HepG2 (cell line): ENCODE measurements around the gene BET1L. TPM values are rescaled to one million over a fixed set of nuclear protein-coding genes. Genes with fewer than 3 reads are reported as not detected.
"Not testable (repeated sequence)": the region's sequence is repeated elsewhere in the genome, so short reads cannot be mapped to it uniquely, and the experiment has no call there.

Experiments used
- ATAC-seq: fragments of 200-7000 bp; cut with Tn5 transposase; 3 replicates; pipeline ENCODE4 v1.9.1; 2020; ENCODE audit warnings: mild to moderate bottlenecking, moderate library complexity
- BruUV-seq: library from RNA; stranded (reverse); fragments of 400-500 nt; replicated peaks from 2 replicates; lab custom pipeline; 2021; lab: Mats Ljungman, UMichigan
- CTCF ChIA-PET: fragments of 300-600 bp; formaldehyde crosslinking; extraction: SDS; loops from one replicate; lab custom pipeline; 2021; ENCODE audit warnings: low total read pairs, inconsistent platforms, low intra/inter-chr PET ratio; lab: Yijun Ruan, JAX
- POLR2A ChIA-PET: fragments of 350-600 bp; sonication (Branson Sonifier 250); formaldehyde crosslinking; loops from one replicate; lab custom pipeline; 2020; ENCODE audit warnings: antibody characterized with exemption, inconsistent platforms; lab: Yijun Ruan, JAX
- DNase-seq: peaks from one replicate; pipeline ENCODE4 v3.0.0-alpha.2; 2015; ENCODE audit warnings: low spot score
- FAIRE-seq: peaks from 3 replicates; lab custom pipeline; 2011; peaks lifted over from hg19 to GRCh38; lab: Jason Lieb, UNC
- H2AFZ ChIP-seq: one replicate; pipeline ENCODE4 v1.6.1; 2011; ENCODE audit warnings: low read length, inconsistent platforms
- H3K27ac ChIP-seq: fragments of 300-600 bp; 3 replicates; pipeline ENCODE4 v1.8.0; 2011; ENCODE audit warnings: mixed run types, mild to moderate bottlenecking, mixed read lengths, low read length, inconsistent platforms; ENCODE audit not compliant: insufficient read depth; ENCODE audit errors: extremely low read length
- H3K27me3 ChIP-seq, 2 experiments: fragments of 200-600 bp in 1 of 2; 2 replicates in 1 of 2; 3 replicates in 1 of 2; pipeline versions ENCODE4 v1.6.0 to v1.8.0; 2011; ENCODE audit warnings: low read length in 2 of 2, mild to moderate bottlenecking in 2 of 2, moderate library complexity in 2 of 2, inconsistent platforms in 1 of 2; ENCODE audit not compliant: insufficient read depth in 2 of 2, control insufficient read depth in 1 of 2
- H3K36me3 ChIP-seq, 2 experiments: fragments of 200-600 bp in 1 of 2; replicated peaks in 1 of 2; 2 replicates in 1 of 2; 3 replicates in 1 of 2; pipeline versions ENCODE4 v1.5.1 to v1.8.0; 2011; ENCODE audit warnings: low read length in 2 of 2, inconsistent platforms in 1 of 2; ENCODE audit not compliant: insufficient read depth in 2 of 2, control insufficient read depth in 1 of 2
- H3K4me1 ChIP-seq: 2 replicates; pipeline ENCODE4 v1.5.1; 2012; ENCODE audit warnings: low read length, inconsistent platforms; ENCODE audit not compliant: insufficient read depth
- H3K4me2 ChIP-seq: 2 replicates; pipeline ENCODE4 v1.6.0; 2011; ENCODE audit warnings: low read depth, low read length, inconsistent platforms
- H3K4me3 ChIP-seq, 3 experiments: fragments of 200-600 bp in 1 of 3; sonication (generic), shearing (Covaris generic) in 1 of 3; replicated peaks in 1 of 3; 2 replicates each; pipeline ENCODE4 v1.5.1; 2011 to 2016; ENCODE audit warnings: low read length in 3 of 3, inconsistent platforms in 2 of 3, low read depth in 2 of 3, mild to moderate bottlenecking in 2 of 3, control low read depth in 1 of 3, mixed read lengths in 1 of 3; ENCODE audit not compliant: insufficient read depth in 1 of 3
- H3K79me2 ChIP-seq: one replicate; pipeline ENCODE4 v1.6.1; 2011; ENCODE audit warnings: low read length, inconsistent platforms; ENCODE audit not compliant: insufficient read depth
- H3K9ac ChIP-seq: 2 replicates; pipeline ENCODE4 v1.6.0; 2011; ENCODE audit warnings: mild to moderate bottlenecking, low read depth, low read length, inconsistent platforms; ENCODE audit not compliant: insufficient read depth
- H3K9me3 ChIP-seq: 2 replicates; pipeline ENCODE4 v1.5.1; 2012; ENCODE audit warnings: mild to moderate bottlenecking, low read length
- H4K20me1 ChIP-seq: 2 replicates; pipeline ENCODE4 v1.6.0; 2011; ENCODE audit warnings: inconsistent platforms, mild to moderate bottlenecking, low read length, moderate library complexity; ENCODE audit not compliant: insufficient read depth
- ARID2 ChIP-seq: sonication (generic); formaldehyde crosslinking; IDR thresholded peaks from 2 replicates; pipeline ENCODE4 v1.8.1; 2022; ENCODE audit warnings: mild to moderate bottlenecking, missing genetic modification reagents, borderline replicate concordance
- HNRNPL ChIP-seq: fragments of 200-400 bp; formaldehyde crosslinking; IDR thresholded peaks from 2 replicates; pipeline ENCODE4 v1.6.1; 2017; ENCODE audit warnings: mild to moderate bottlenecking, low read depth, low read length
- KAT2B ChIP-seq: fragments of 150-350 bp; IDR thresholded peaks from 2 replicates; pipeline ENCODE4 v1.6.1; 2014; ENCODE audit warnings: low read depth, low read length, borderline replicate concordance
- MYC ChIP-seq: sonication (generic); formaldehyde crosslinking; IDR thresholded peaks from 2 replicates; pipeline ENCODE4 v1.9.0; 2021; ENCODE audit warnings: missing genetic modification reagents, borderline replicate concordance
- PHB2 ChIP-seq: fragments of 450-650 bp; IDR thresholded peaks from 2 replicates; pipeline ENCODE4 v1.6.1; 2018; ENCODE audit not compliant: partially characterized antibody
- ZC3H13 ChIP-seq: sonication (generic); formaldehyde crosslinking; IDR thresholded peaks from 2 replicates; pipeline ENCODE4 v1.8.1; 2023; ENCODE audit warnings: mild to moderate bottlenecking, missing genetic modification reagents, moderate library complexity
- ZNF530 ChIP-seq: sonication (generic); formaldehyde crosslinking; IDR thresholded peaks from 2 replicates; pipeline ENCODE4 v1.5.0; 2020; ENCODE audit warnings: low read depth, mild to moderate bottlenecking, missing genetic modification reagents
- ZNF615 ChIP-seq: sonication (generic); formaldehyde crosslinking; IDR thresholded peaks from 2 replicates; pipeline ENCODE4 v1.5.0; 2020; ENCODE audit warnings: mild to moderate bottlenecking, missing genetic modification reagents, borderline replicate concordance
- ZZZ3 ChIP-seq: sonication (generic); formaldehyde crosslinking; IDR thresholded peaks from 2 replicates; pipeline ENCODE4 v1.4.0; 2020; ENCODE audit warnings: missing genetic modification reagents, mild to moderate bottlenecking, borderline replicate concordance
- WGBS: methylation state at CpG from one replicate; pipeline ENCODE4 v1.1.6; 2017; ENCODE audit warnings: low lambda C conversion rate; 5-methylcytosine and 5-hydroxymethylcytosine counted together
- in situ Hi-C: cut with HindIII; loops from 2 replicates; pipeline ENCODE4 v1.10.0; 2017; ENCODE audit warnings: low pct_unique_long_range_greater_than_20kb; ENCODE audit not compliant: extremely low pct_ligation_motif_present
- intact Hi-C: fragments of 100-400 bp; cut with micrococcal nuclease; formaldehyde crosslinking; loops from one replicate; pipeline ENCODE4 v1.10.0; 2022; ENCODE audit not compliant: unreplicated experiment
- polyA plus RNA-seq, 8 experiments: library from polyadenylated mRNA; depleted of rRNA in 3 of 8; stranded (reverse) in 7 of 8; unstranded in 1 of 8; fragments of >200 nt; fragmentation: Illumina TruSeq in 4 of 8; extraction: Trizol in 4 of 8; gene quantifications; 2 replicates each; pipeline versions ENCODE4 v1.2.1 to v1.2.3, GENCODE V29; 2011 to 2016; ENCODE audit warnings: low read depth in 4 of 8, missing spikeins in 1 of 8, mixed read lengths in 1 of 8; ENCODE audit not compliant: insufficient read depth in 1 of 8
- total RNA-seq, 5 experiments: library from RNA; depleted of rRNA; stranded (reverse); fragments of >200 nt; fragmentation: Illumina TruSeq; extraction: Trizol; gene quantifications; 2 replicates each; pipeline ENCODE4 v1.2.3, GENCODE V29; 2016; ENCODE audit warnings: low read depth in 1 of 5

BET1L gene
- total and polyA plus RNA-seq, 2 of the 13 experiments (the other 11 are each of a cell fraction or from before 2014, with no cell fraction given) = 26.2 to 59.6 TPM

- in situ Hi-C loops (no loop called here), intact Hi-C loops (no loop called here)
- Histone ChIP-seq H3K4me2 (no peak overlapping the region), H3K27me3 (peaks cover 0 to 1% of the 10 kb centered on the region in 2 experiments; a peak in 1 of 5 replicates), H3K9me3 (no peaks in the 10 kb centered on the region), H3K4me1 (0 out of 2 replicates have a peak, but pooled peaks cover 5% of the 10 kb centered on the region), H3K27ac (no peak overlapping the region), H3K4me3 (no peak overlapping the region), H3K79me2 (no peaks in the 10 kb centered on the region), H4K20me1 (no peaks in the 10 kb centered on the region), H3K36me3 (no peaks in the 10 kb centered on the region), H3K9ac (no peak overlapping the region), H2AFZ (no peak overlapping the region)
- WGBS = 0% methylated on average over 3 of the region's 23 CpGs
- TF ChIP-seq PHB2 (no peak), ARID2 (CRISPR knock-in tag) (no peak), MYC (no peak), ZC3H13 (CRISPR knock-in tag) (no peak), ZNF615 (no peak), ZNF530 (CRISPR knock-in tag) (no peak), KAT2B (no peak), ZZZ3 (CRISPR knock-in tag) (no peak), HNRNPL (no peak)
- BruUV-seq = no TSS peak
- FAIRE-seq (no peak), ATAC-seq (peak; percentile 4), DNase-seq (no peak)
- ChIA-PET POLR2A (interaction anchor here (0.7 kb wide), 1 partner anchor 10 kb away, joined by 3 read pairs; the partner anchor contains the start of genes BET1L and RIC8A), CTCF (no interaction called here)
Observed at GRCh38 chr11:196786-197731, 10.1 kb downstream of the BET1L start.

DNA sequence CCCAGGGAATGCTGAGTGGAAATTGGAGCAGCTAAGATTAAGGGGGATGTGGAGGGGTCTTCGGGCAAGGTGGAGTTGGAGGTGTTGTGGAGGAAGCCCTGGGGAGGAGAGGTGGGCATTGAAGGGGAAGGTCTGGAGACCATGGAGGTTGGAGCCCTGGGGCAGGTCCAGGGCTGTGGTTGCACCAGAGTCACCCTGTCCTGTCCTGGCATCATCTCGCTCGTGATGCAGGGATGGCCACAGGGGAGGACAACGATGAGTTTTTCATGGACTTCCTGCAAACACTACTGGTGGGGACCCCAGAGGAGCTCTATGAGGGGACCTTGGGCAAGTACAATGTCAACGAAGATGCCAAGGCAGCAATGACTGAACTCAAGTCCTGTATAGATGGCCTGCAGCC, 13.7 kb downstream of the BET1L start:
- CTCF ChIA-PET, FAIRE-seq, DNase-seq: not testable (repeated sequence)

DNA sequence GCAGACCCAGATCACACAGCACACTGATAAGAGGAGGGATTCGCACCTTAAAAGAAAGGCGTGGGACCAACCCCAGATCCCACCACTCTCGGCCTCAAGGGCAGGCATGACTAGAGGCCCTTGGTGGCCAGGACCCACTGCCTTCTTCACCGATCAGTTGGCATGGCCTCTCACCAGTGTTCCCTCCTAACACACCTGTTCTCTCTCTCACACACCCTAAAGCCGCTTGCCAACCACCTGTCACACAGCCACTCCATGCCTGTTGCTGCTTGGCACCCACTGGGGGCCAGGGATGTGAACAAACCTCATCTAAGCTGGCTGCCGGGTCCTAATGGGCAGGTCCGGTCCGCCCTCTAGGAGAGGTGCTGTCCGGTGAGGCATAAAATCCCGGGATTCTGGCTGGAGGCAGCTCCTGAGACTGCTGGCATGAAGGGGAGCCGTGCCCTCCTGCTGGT, 14.5 kb downstream of the BET1L start, which contains the start of gene SCGB1C1:
SCGB1C1 (plus strand) TSS at position 405 of the 455 bp plus-strand sequence; CDS start at position 427, 22 bp downstream.
- H3K4me3 ChIP-seq, DNase-seq, H2AFZ ChIP-seq, H3K27me3 ChIP-seq, CTCF ChIA-PET, H3K4me2 ChIP-seq, H3K27ac ChIP-seq, FAIRE-seq, in situ Hi-C loops, ATAC-seq, H3K36me3 ChIP-seq, H3K9ac ChIP-seq, H3K9me3 ChIP-seq, H3K79me2 ChIP-seq, H3K4me1 ChIP-seq, H4K20me1 ChIP-seq, intact Hi-C loops, POLR2A ChIA-PET, BruUV-seq: not testable (repeated sequence)
- WGBS = no CpG with 5 or more reads among the region's 11 CpGs

More for the DNA sequence above, 13.7 kb downstream of the BET1L start:
- H3K9ac ChIP-seq, H3K4me2 ChIP-seq, H3K36me3 ChIP-seq, H4K20me1 ChIP-seq, H3K4me3 ChIP-seq, H3K4me1 ChIP-seq, H3K79me2 ChIP-seq, BruUV-seq, H3K9me3 ChIP-seq, H2AFZ ChIP-seq, POLR2A ChIA-PET, ATAC-seq, H3K27ac ChIP-seq, in situ Hi-C loops, intact Hi-C loops, H3K27me3 ChIP-seq: not testable (repeated sequence)
- WGBS = 18% methylated on average over 5 of the region's 5 CpGs
